Measurements from ENCODE around the gene DCLRE1C. TPM values are rescaled to one million over a fixed set of nuclear protein-coding genes. Genes with fewer than 3 reads are reported as not detected.
"Not testable (repeated sequence)": the region's sequence is repeated elsewhere in the genome, so short reads cannot be mapped to it uniquely, and the experiment has no call there.

Gene DCLRE1C
- total and polyA plus RNA-seq, 3 experiments from 2014 or later: 11.3 to 28.4 (median 12.5) TPM

DNA sequence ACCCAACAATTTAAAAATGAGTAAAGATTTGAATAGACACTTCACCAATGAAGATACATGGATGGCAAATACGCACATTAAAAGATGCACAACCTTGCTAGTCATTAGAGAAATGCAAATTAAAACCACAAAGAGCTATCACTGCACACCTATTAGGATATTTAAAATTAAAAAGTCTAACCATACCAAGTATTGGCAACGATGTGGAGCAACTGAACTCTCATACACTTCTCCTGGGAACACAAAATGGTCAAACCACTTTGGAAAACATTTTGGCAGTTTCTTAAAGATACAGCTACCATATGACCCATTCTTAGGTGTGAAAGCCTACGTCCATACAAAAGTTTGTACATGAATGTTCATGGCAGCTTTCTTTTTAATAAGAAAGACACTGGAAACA is 36.1 kb downstream of the DCLRE1C start:
- no peaks in the 10 kb centered on the region for H3K4me1 ChIP-seq (ENCODE audit: insufficient read depth, low read length)
- peaks cover 56% of the 10 kb centered on the region for H3K36me3 ChIP-seq (ENCODE audit: insufficient read depth, low read length)
- Mint-ChIP-seq H3K27me3 (no peaks in the 10 kb centered on the region), H3K4me1 (peaks cover 14 to 24% (median 17%) of the 10 kb centered on the region in 3 donors), H3K36me3 (peaks cover 62 to 95% (median 76%) of the 10 kb centered on the region in 3 donors), H3K27ac (no peak overlapping the region), H3K4me3 (peak overlapping the region in 1 of 7 donors; percentile 48), H3K9me3 (peaks cover 8 to 20% (median 13%) of the 10 kb centered on the region in 5 donors)
- H3K27ac ChIP-seq (ENCODE audit: low read depth, low read length): no peak overlapping the region
- no peak for DNase-seq
- H3K9me3 ChIP-seq (ENCODE audit: low read length): peaks cover 13% of the 10 kb centered on the region
- ChIA-PET POLR2A (no interaction called here), CTCF (no interaction called here)
- no peak overlapping the region for H3K4me3 ChIP-seq (ENCODE audit: low read length)
- no peaks in the 10 kb centered on the region for H3K27me3 ChIP-seq (ENCODE audit: insufficient read depth, low read length, poor library complexity, severe bottlenecking)

DNA sequence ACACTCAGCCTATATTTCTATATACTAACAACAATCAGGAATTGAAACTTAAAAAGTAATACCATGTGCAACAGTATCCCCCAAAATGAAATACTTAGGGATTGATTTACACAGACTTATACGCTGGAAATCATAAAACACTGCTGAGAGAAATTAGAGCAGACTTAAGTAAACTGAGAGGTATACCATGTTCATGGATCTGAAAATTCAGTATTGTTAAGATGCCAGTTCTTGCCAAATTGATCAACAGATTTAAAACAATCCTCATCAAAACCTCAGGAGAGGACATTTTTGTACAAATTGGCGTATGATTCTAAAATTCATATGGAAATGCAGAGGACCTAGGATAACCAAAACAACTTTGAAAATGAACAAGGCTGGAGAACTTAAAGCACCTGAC is 37.3 kb downstream of the DCLRE1C start:
- no peak overlapping the region for H3K27ac ChIP-seq (ENCODE audit: low read depth, low read length)
- Mint-ChIP-seq H3K27ac (peak overlapping the region in 2 of 8 donors; percentile 17 to 26), H3K4me1 (peaks cover 14 to 25% (median 17%) of the 10 kb centered on the region in 3 donors), H3K27me3 (no peaks in the 10 kb centered on the region), H3K4me3 (no peak overlapping the region), H3K36me3 (peaks cover 55 to 94% (median 70%) of the 10 kb centered on the region in 3 donors), H3K9me3 (peaks cover 8 to 20% (median 13%) of the 10 kb centered on the region in 5 donors)
- POLR2A ChIA-PET: no interaction called here
- no peak for DNase-seq
- H3K9me3 ChIP-seq (ENCODE audit: low read length): peaks cover 13% of the 10 kb centered on the region
- H3K27me3 ChIP-seq (ENCODE audit: insufficient read depth, low read length, poor library complexity, severe bottlenecking): no peaks in the 10 kb centered on the region
- H3K4me1 ChIP-seq (ENCODE audit: insufficient read depth, low read length): no peaks in the 10 kb centered on the region
- H3K36me3 ChIP-seq (ENCODE audit: insufficient read depth, low read length): peaks cover 50% of the 10 kb centered on the region
- no peak overlapping the region for H3K4me3 ChIP-seq (ENCODE audit: low read length)
- CTCF ChIA-PET: no interaction called here

DNA sequence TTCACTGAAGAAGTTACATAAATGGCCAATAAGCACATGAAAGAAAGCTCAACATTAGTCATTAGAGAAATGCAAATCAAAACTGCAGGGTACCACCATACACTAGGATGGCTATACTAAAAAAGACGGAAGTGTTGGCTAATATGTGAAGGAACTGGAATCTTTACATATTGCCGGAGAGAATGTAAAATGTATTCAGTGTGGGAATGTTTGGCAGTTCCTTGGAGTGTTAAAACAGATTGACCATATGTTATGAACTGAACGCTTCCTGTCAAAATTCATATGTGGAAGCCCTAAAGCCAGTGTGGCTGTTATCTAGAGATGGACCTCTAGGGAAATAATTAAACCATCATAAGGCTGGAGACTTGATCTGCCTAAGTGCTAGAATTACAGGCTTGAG is 42.1 kb downstream of the DCLRE1C start:
- POLR2A ChIA-PET: no interaction called here

DNA sequence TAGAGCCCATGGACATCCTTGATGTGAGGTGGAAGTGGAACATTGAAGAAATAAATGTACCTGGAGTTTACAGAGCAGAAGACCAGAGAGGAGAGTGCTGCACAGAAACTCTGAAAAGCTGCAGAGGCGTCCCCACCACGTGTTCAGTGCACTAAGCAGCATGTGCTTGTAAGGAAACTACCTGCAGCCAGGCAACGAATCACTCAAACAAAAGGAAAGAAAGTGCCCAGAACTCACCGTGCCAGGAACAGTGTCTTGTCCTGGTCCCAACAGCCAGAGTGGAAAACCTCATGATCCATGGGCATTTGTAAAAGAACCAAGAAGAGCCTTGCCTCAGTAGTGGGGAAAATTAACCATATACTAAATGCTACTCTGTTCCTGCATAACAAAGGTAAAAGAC is 42.9 kb downstream of the DCLRE1C start:
- H3K9me3 ChIP-seq (ENCODE audit: low read length): no peaks in the 10 kb centered on the region
- peaks cover 38% of the 10 kb centered on the region for H3K36me3 ChIP-seq (ENCODE audit: insufficient read depth, low read length)
- CTCF ChIA-PET: no interaction called here
- no peak overlapping the region for H3K4me3 ChIP-seq (ENCODE audit: low read length)
- H3K4me3 Mint-ChIP-seq: no peak overlapping the region
- H3K4me1 Mint-ChIP-seq: peaks cover 12 to 37% (median 23%) of the 10 kb centered on the region in 3 donors
- H3K27me3 ChIP-seq (ENCODE audit: insufficient read depth, low read length, poor library complexity, severe bottlenecking): no peaks in the 10 kb centered on the region
- DNase-seq: no peak
- H3K36me3 Mint-ChIP-seq: peaks cover 38 to 81% (median 40%) of the 10 kb centered on the region in 3 donors
- peaks cover 0 to 2% (median 0%) of the 10 kb centered on the region in 5 donors for H3K9me3 Mint-ChIP-seq
- H3K4me1 ChIP-seq (ENCODE audit: insufficient read depth, low read length): no peaks in the 10 kb centered on the region
- H3K27ac ChIP-seq (ENCODE audit: low read depth, low read length): no peak overlapping the region
- no peaks in the 10 kb centered on the region for H3K27me3 Mint-ChIP-seq
- POLR2A ChIA-PET: no interaction called here
- H3K27ac Mint-ChIP-seq: peak overlapping the region in 4 of 8 donors; percentile 2 to 71 (median 34)

More for the DNA sequence above, 42.1 kb downstream of the DCLRE1C start:
- Histone ChIP-seq H3K4me1 (ENCODE audit: insufficient read depth, low read length) (no peaks in the 10 kb centered on the region), H3K36me3 (ENCODE audit: insufficient read depth, low read length) (peaks cover 38% of the 10 kb centered on the region), H3K9me3 (ENCODE audit: low read length) (peaks cover 4% of the 10 kb centered on the region), H3K4me3 (ENCODE audit: low read length) (no peak overlapping the region), H3K27me3 (ENCODE audit: insufficient read depth, low read length, poor library complexity, severe bottlenecking) (no peaks in the 10 kb centered on the region), H3K27ac (ENCODE audit: low read depth, low read length) (no peak overlapping the region)
- Mint-ChIP-seq H3K36me3 (peaks cover 43 to 89% (median 49%) of the 10 kb centered on the region in 3 donors), H3K4me3 (no peak overlapping the region), H3K9me3 (peaks cover 0 to 6% (median 3%) of the 10 kb centered on the region in 5 donors), H3K4me1 (peaks cover 12 to 36% (median 20%) of the 10 kb centered on the region in 3 donors), H3K27ac (no peak overlapping the region), H3K27me3 (no peaks in the 10 kb centered on the region)
- DNase-seq: no peak
- CTCF ChIA-PET: no interaction called here

DNA sequence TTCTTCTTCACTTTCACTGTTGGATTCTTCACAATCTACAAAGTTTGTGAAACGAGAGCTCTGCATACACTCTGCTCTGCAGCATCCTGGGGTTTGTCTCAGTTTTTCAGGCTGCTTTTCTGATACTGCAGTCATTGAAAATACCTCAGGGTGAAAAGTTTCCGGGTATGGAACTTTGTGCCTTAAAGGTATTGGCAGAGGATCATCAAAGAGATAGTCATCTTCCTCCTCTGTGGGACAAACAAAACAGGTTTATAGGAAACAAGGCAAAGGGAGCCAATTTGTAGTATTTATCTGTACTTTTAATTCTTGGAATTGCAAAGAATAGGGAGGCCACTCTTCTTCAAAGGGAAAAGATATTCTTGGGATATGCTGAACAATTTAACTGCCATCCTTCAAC is 44.8 kb downstream of the DCLRE1C start:
- no peaks in the 10 kb centered on the region for H3K27me3 Mint-ChIP-seq
- POLR2A ChIA-PET: no interaction called here

DNA sequence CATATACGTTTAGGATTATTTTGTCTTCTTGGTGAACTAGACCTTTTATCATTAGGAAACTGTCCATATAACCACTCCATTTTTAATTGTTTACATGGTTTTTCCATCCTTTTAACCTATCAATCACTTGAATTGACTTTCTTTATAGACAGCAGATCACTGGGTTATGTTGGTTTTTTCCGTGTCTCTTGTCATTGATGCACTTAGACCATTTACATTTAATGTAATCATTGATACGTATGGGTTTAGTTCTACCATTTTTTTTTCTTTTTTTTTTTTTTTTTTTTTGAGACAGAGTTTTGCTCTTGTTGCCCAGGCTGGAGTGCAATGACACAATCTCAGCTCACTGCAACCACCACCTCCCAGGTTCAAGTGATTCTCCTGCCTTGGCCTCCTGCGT is 46.3 kb downstream of the DCLRE1C start:
- peaks cover 24 to 52% (median 25%) of the 10 kb centered on the region in 3 donors for H3K36me3 Mint-ChIP-seq
- H3K4me1 Mint-ChIP-seq: peaks cover 9 to 32% (median 23%) of the 10 kb centered on the region in 3 donors
- H3K27me3 Mint-ChIP-seq; H3K27ac Mint-ChIP-seq; CTCF ChIA-PET; DNase-seq; H3K27me3 ChIP-seq (ENCODE audit: insufficient read depth, low read length, poor library complexity, severe bottlenecking); H3K4me3 ChIP-seq (ENCODE audit: low read length); H3K9me3 ChIP-seq (ENCODE audit: low read length); POLR2A ChIA-PET; H3K9me3 Mint-ChIP-seq; H3K4me3 Mint-ChIP-seq; H3K4me1 ChIP-seq (ENCODE audit: insufficient read depth, low read length); H3K27ac ChIP-seq (ENCODE audit: low read depth, low read length): not testable (repeated sequence)
- H3K36me3 ChIP-seq (ENCODE audit: insufficient read depth, low read length): peaks cover 23% of the 10 kb centered on the region

More for the DNA sequence above, 44.8 kb downstream of the DCLRE1C start:
- H3K36me3 Mint-ChIP-seq: peaks cover 29 to 64% (median 31%) of the 10 kb centered on the region in 3 donors
- no peaks in the 10 kb centered on the region for H3K9me3 Mint-ChIP-seq
- H3K4me1 Mint-ChIP-seq: peaks cover 11 to 38% (median 26%) of the 10 kb centered on the region in 3 donors
- Histone ChIP-seq H3K9me3 (ENCODE audit: low read length) (no peaks in the 10 kb centered on the region), H3K27ac (ENCODE audit: low read depth, low read length) (no peak overlapping the region), H3K4me3 (ENCODE audit: low read length) (no peak overlapping the region), H3K27me3 (ENCODE audit: insufficient read depth, low read length, poor library complexity, severe bottlenecking) (no peaks in the 10 kb centered on the region), H3K4me1 (ENCODE audit: insufficient read depth, low read length) (no peaks in the 10 kb centered on the region), H3K36me3 (ENCODE audit: insufficient read depth, low read length) (peaks cover 33% of the 10 kb centered on the region)
- peak overlapping the region in 2 of 8 donors; percentile 8 to 37 for H3K27ac Mint-ChIP-seq
- CTCF ChIA-PET: no interaction called here
- H3K4me3 Mint-ChIP-seq: no peak overlapping the region
- DNase-seq: no peak

DNA sequence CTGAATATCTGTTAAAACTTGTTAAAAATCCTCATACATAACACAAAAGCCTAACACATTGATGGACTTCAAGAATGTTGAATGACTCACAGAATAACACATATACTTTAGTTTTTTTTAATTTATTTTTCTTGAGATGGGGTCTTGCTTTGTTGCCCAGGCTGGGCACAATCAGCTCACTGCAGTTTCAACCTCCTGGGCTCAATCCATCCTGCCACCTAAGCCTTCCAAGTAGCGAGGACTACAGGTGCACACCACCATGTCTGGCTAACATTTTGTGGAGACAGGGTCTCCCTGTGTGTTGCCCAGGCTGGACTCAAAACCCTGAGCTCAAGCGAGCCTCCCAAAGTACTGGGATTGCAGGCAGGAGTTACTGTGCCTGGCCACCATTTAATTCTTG is 47.1 kb downstream of the DCLRE1C start:
- peaks cover 22 to 44% (median 25%) of the 10 kb centered on the region in 3 donors for H3K36me3 Mint-ChIP-seq
- no peaks in the 10 kb centered on the region for H3K9me3 Mint-ChIP-seq
- H3K4me3 Mint-ChIP-seq: no peak overlapping the region
- ChIA-PET CTCF (no interaction called here), POLR2A (no interaction called here)
- H3K27me3 Mint-ChIP-seq: no peaks in the 10 kb centered on the region
- no peak overlapping the region for H3K4me3 ChIP-seq (ENCODE audit: low read length)
- no peak overlapping the region for H3K27ac Mint-ChIP-seq
- H3K9me3 ChIP-seq (ENCODE audit: low read length): no peaks in the 10 kb centered on the region
- H3K4me1 ChIP-seq (ENCODE audit: insufficient read depth, low read length): no peaks in the 10 kb centered on the region
- DNase-seq: no peak
- peaks cover 23% of the 10 kb centered on the region for H3K36me3 ChIP-seq (ENCODE audit: insufficient read depth, low read length)
- no peak overlapping the region for H3K27ac ChIP-seq (ENCODE audit: low read depth, low read length)
- peaks cover 9 to 32% (median 23%) of the 10 kb centered on the region in 3 donors for H3K4me1 Mint-ChIP-seq
- H3K27me3 ChIP-seq (ENCODE audit: insufficient read depth, low read length, poor library complexity, severe bottlenecking): no peaks in the 10 kb centered on the region

DNA sequence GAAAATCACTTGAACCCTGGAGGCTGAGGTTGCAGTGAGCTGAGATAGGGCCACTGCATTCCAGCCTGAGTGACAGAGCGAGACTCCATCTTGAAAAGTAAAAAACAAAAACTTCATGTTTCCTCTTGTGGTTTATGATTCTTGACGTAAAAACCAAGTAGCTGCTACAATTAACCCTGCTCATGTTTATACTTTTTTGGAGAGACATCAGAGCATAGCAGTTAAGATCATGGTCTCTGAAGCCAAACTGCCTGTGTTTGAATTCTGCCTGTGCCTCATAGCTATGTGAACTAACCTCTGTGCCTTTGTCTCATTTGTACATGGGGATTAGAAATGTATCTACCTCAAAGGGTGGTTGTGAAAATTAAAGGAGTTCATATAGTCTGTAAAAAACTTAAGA is 48.0 kb downstream of the DCLRE1C start:
- Mint-ChIP-seq H3K27me3 (no peaks in the 10 kb centered on the region), H3K9me3 (no peaks in the 10 kb centered on the region), H3K36me3 (peaks cover 20 to 35% (median 21%) of the 10 kb centered on the region in 3 donors), H3K27ac (peak overlapping the region in 5 of 8 donors; percentile 3 to 60 (median 31)), H3K4me1 (peaks cover 9 to 25% (median 23%) of the 10 kb centered on the region in 3 donors), H3K4me3 (no peak overlapping the region)
- CTCF ChIA-PET: no interaction called here
- Histone ChIP-seq H3K4me1 (ENCODE audit: insufficient read depth, low read length) (no peaks in the 10 kb centered on the region), H3K36me3 (ENCODE audit: insufficient read depth, low read length) (peaks cover 23% of the 10 kb centered on the region), H3K9me3 (ENCODE audit: low read length) (no peaks in the 10 kb centered on the region), H3K4me3 (ENCODE audit: low read length) (no peak overlapping the region), H3K27ac (ENCODE audit: low read depth, low read length) (no peak overlapping the region), H3K27me3 (ENCODE audit: insufficient read depth, low read length, poor library complexity, severe bottlenecking) (no peaks in the 10 kb centered on the region)
- DNase-seq: peak in 2 of 5 donors; percentile 1 to 17
- POLR2A ChIA-PET: no interaction called here

Measured in CD8-positive, alpha-beta memory T cell (primary cell).